ENCODE data around the gene ALDH9A1.
"Not testable (repeated sequence)": the region's sequence is repeated elsewhere in the genome, so short reads cannot be mapped to it uniquely, and the experiment has no call there.

- not testable (repeated sequence) for TF ChIP-seq CTCF (conservative IDR thresholded peaks at IDR 0.05 in 1 of 2, IDR thresholded peaks at IDR 0.05 in 1 of 2; ENCODE audit: extremely low read depth in 1 of 2, insufficient read depth in 1 of 2, low read depth in 1 of 2, low read length in 2 of 2); EZH2 (IDR thresholded peaks at IDR 0.05; ENCODE audit: borderline replicate concordance, low read length)
Observed at GRCh38 chr1:165701922-165702321, 3.6 kb upstream of the ALDH9A1 start.
